ENCODE measurements around the gene CCDC47. TPM values are rescaled to one million over a fixed set of nuclear protein-coding genes. Genes with fewer than 3 reads are reported as not detected.
A peak's percentile ranks its signal among the peaks of the same experiment; 100 is the strongest.

The CCDC47 gene
- total and polyA plus RNA-seq, 2 of the 13 experiments (the other 11 are each of a cell fraction or from before 2014, with no cell fraction given), result 59.3 to 99.5 TPM

- Histone ChIP-seq H3K9ac (ENCODE audit: insufficient read depth, low read depth, low read length) (no peak overlapping the region), H3K36me3 (replicated peaks in 1 of 2; ENCODE audit: control insufficient read depth in 1 of 2, insufficient read depth in 2 of 2, low read length in 2 of 2) (peaks cover 10 to 15% of the 10 kb centered on the region in 2 experiments), H3K4me3 (replicated peaks in 1 of 3; ENCODE audit: insufficient read depth in 1 of 3, low read depth in 2 of 3, low read length in 3 of 3) (no peak overlapping the region), H3K79me2 (ENCODE audit: insufficient read depth, low read length) (no peaks in the 10 kb centered on the region), H3K27ac (ENCODE audit: extremely low read length, insufficient read depth, low read length) (no peak overlapping the region), H3K4me1 (ENCODE audit: insufficient read depth, low read length) (peaks cover 18% of the 10 kb centered on the region), H2AFZ (ENCODE audit: low read length) (no peak overlapping the region), H3K27me3 (ENCODE audit: control insufficient read depth in 1 of 2, insufficient read depth in 2 of 2, low read length in 2 of 2) (no peaks in the 10 kb centered on the region), H4K20me1 (ENCODE audit: insufficient read depth, low read length) (no peaks in the 10 kb centered on the region), H3K4me2 (ENCODE audit: low read depth, low read length) (no peak overlapping the region), H3K9me3 (ENCODE audit: low read length) (no peaks in the 10 kb centered on the region)
- intact Hi-C loops (cut with micrococcal nuclease; ENCODE audit: unreplicated experiment) (loop anchor here (5.0 kb wide), 1 partner anchor 274 kb away; no protein-coding TSS in a partner anchor), in situ Hi-C loops (cut with HindIII; ENCODE audit: extremely low pct_ligation_motif_present, low pct_unique_long_range_greater_than_20kb) (loop anchor here (10.0 kb wide), 1 partner anchor 272 kb away; no protein-coding TSS in a partner anchor)
- DNase-seq (ENCODE audit: low spot score), result peak; percentile 59
- CTCF ChIA-PET (ENCODE audit: low intra/inter-chr PET ratio, low total read pairs), result interaction anchor here (1.3 kb wide), 1 partner anchor 271 kb away, joined by 9 read pairs; no protein-coding TSS in a partner anchor
- ATAC-seq, result peak; percentile 11
- no TSS peak for BruUV-seq (replicated peaks)
- peak; percentile 83 for FAIRE-seq
- WGBS (ENCODE audit: low lambda C conversion rate), result 83% methylated on average over 9 of the region's 9 CpGs
- POLR2A ChIA-PET, result no interaction called here
- TF ChIP-seq CC2D1A (CRISPR knock-in tag; IDR thresholded peaks at IDR 0.05) (no peak), FOSL1 (CRISPR knock-in tag; IDR thresholded peaks at IDR 0.05; ENCODE audit: borderline replicate concordance) (no peak), ZNF569 (CRISPR knock-in tag; IDR thresholded peaks at IDR 0.05; ENCODE audit: borderline replicate concordance) (no peak), ZNF550 (CRISPR knock-in tag; IDR thresholded peaks at IDR 0.05; ENCODE audit: borderline replicate concordance) (no peak), ZNF704 (CRISPR knock-in tag; IDR thresholded peaks at IDR 0.05; ENCODE audit: borderline replicate concordance) (no peak), BCL3 (CRISPR knock-in tag; IDR thresholded peaks at IDR 0.05) (0 out of 2 replicates have a peak, but pooled peaks have one; percentile 36), NCOR1 (IDR thresholded peaks at IDR 0.05; ENCODE audit: borderline replicate concordance, low read length) (no peak), CSRNP2 (CRISPR knock-in tag; conservative IDR thresholded peaks at IDR 0.05; ENCODE audit: low read depth) (no peak), CEBPB (IDR thresholded peaks at IDR 0.05; ENCODE audit: borderline replicate concordance, low read depth, low read length) (0 out of 2 replicates have a peak, but pooled peaks have one; percentile 27), GATA4 (IDR thresholded peaks at IDR 0.05; ENCODE audit: borderline replicate concordance, low read depth) (no peak), MTF1 (CRISPR knock-in tag; IDR thresholded peaks at IDR 0.05) (no peak), NR2F6 (IDR thresholded peaks at IDR 0.05) (no peak), NR2F6 (CRISPR knock-in tag; IDR thresholded peaks at IDR 0.05) (peak; percentile 37; the same call in 1 of the 2 replicates), ZNF614 (CRISPR knock-in tag; IDR thresholded peaks at IDR 0.05; ENCODE audit: borderline replicate concordance) (no peak), ZFP37 (CRISPR knock-in tag; IDR thresholded peaks at IDR 0.05; ENCODE audit: borderline replicate concordance) (no peak), KLF6 (CRISPR knock-in tag; IDR thresholded peaks at IDR 0.05) (no peak)
These were observed 76.9 kb downstream of the CCDC47 start for GRCh38 chr17:63696381-63696961.
